ENCODE data around the gene ZNF837.

GRCh38 chr19:58416604-58417003, 35.8 kb upstream of the ZNF837 start:
- TF ChIP-seq CTCF (conservative IDR thresholded peaks at IDR 0.05 in 1 of 2, IDR thresholded peaks at IDR 0.05 in 1 of 2; ENCODE audit: low read depth in 1 of 2, low read length in 2 of 2) (no peak), EZH2 (IDR thresholded peaks at IDR 0.05; ENCODE audit: low read length, missing control alignments) (no peak)
